ENCODE results near the gene SNAPC2.

Gene SNAPC2

GRCh38 chr19:7923295-7924191, 3.4 kb downstream of the SNAPC2 start:
- no peak for TF ChIP-seq CTCF (conservative IDR thresholded peaks at IDR 0.05; ENCODE audit: control insufficient read depth, insufficient read depth, low read depth, low read length)
- no peak for DNase-seq (ENCODE audit: low read depth)
- H3K4me3 ChIP-seq (ENCODE audit: control insufficient read depth, low read depth, low read length), result no peak overlapping the region

- no peak for TF ChIP-seq CTCF (conservative IDR thresholded peaks at IDR 0.05; ENCODE audit: control insufficient read depth, insufficient read depth, low read depth, low read length)
These were observed 4.1 kb downstream of the SNAPC2 start for GRCh38 chr19:7924241-7924640.

GRCh38 chr19:7924651-7925170, 4.6 kb downstream of the SNAPC2 start:
- H3K4me3 ChIP-seq (ENCODE audit: control insufficient read depth, low read depth, low read length), result no peak overlapping the region
- no peak for DNase-seq (ENCODE audit: low read depth)
- no peak for TF ChIP-seq CTCF (conservative IDR thresholded peaks at IDR 0.05; ENCODE audit: control insufficient read depth, insufficient read depth, low read depth, low read length)

More at GRCh38 chr19:7924241-7924640, 4.1 kb downstream of the SNAPC2 start:
- no peak overlapping the region for H3K4me3 ChIP-seq (ENCODE audit: control insufficient read depth, low read depth, low read length)
- DNase-seq (ENCODE audit: low read depth), result no peak

GRCh38 chr19:7925171-7925851, 5.2 kb downstream of the SNAPC2 start:
- peak; percentile 67 for DNase-seq (ENCODE audit: low read depth)
- no peak overlapping the region for H3K4me3 ChIP-seq (ENCODE audit: control insufficient read depth, low read depth, low read length)
- TF ChIP-seq CTCF (conservative IDR thresholded peaks at IDR 0.05; ENCODE audit: control insufficient read depth, insufficient read depth, low read depth, low read length), result peak; percentile 56

- DNase-seq (ENCODE audit: low read depth), result peak; percentile 36
- H3K4me3 ChIP-seq (ENCODE audit: control insufficient read depth, low read depth, low read length), result peak within 1 kb of the TSS; percentile 39
- no peak for TF ChIP-seq CTCF (conservative IDR thresholded peaks at IDR 0.05; ENCODE audit: control insufficient read depth, insufficient read depth, low read depth, low read length)
These were observed 6.0 kb downstream of the SNAPC2 start, which contains the start of gene CTXN1 for GRCh38 chr19:7926021-7926726. TSS of gene CTXN1 (minus strand) at chr19:7926135. CDS start at chr19:7925538, 597 bp downstream.

All from fibroblast of mammary gland (primary cell).